GM19397 (cell line): ENCODE measurements around the gene CREBL2.
"Not testable (repeated sequence)": the region's sequence is repeated elsewhere in the genome, so short reads cannot be mapped to it uniquely, and the experiment has no call there.

Source experiments
- ATAC-seq: cut with Tn5 transposase; IDR thresholded peaks from one replicate; pipeline ENCODE4 v1.9.1; 2021; ENCODE audit warnings: mild to moderate bottlenecking, moderate library complexity; ENCODE audit not compliant: unreplicated experiment

CREBL2 gene

GRCh38 chr12:12611512-12612306, at the start of gene CREBL2:
TSS of gene CREBL2 (plus strand) at chr12:12611876. CDS start at chr12:12612173, 297 bp downstream.
- ATAC-seq: peak; percentile 77

- no peak for ATAC-seq
These were observed 49.6 kb upstream of the CREBL2 start for GRCh38 chr12:12562016-12562483.

- peak; percentile 81 for ATAC-seq
These were observed 49.0 kb upstream of the CREBL2 start, which contains the start of gene DUSP16 for GRCh38 chr12:12562585-12563261. TSS of gene DUSP16 (minus strand) at chr12:12562863. CDS start at chr12:12521098, 41,765 bp downstream.

GRCh38 chr12:12563290-12563928, 48.3 kb upstream of the CREBL2 start:
- ATAC-seq: no peak

- no peak for ATAC-seq
These were observed 46.8 kb upstream of the CREBL2 start for GRCh38 chr12:12564911-12565310.

GRCh38 chr12:12565971-12566370, 45.7 kb upstream of the CREBL2 start:
- ATAC-seq: not testable (repeated sequence)

GRCh38 chr12:12572659-12573058, 39.0 kb upstream of the CREBL2 start:
- no peak for ATAC-seq

- ATAC-seq: no peak
These were observed 33.9 kb upstream of the CREBL2 start for GRCh38 chr12:12577786-12578185.

GRCh38 chr12:12580716-12581115, 31.0 kb upstream of the CREBL2 start:
- not testable (repeated sequence) for ATAC-seq

GRCh38 chr12:12582193-12582881, 29.3 kb upstream of the CREBL2 start:
- peak; percentile 32 for ATAC-seq

GRCh38 chr12:12582895-12583303, 28.8 kb upstream of the CREBL2 start:
- ATAC-seq: peak; percentile 89

- ATAC-seq: no peak
These were observed 28.0 kb upstream of the CREBL2 start for GRCh38 chr12:12583510-12584178.

- ATAC-seq: no peak
These were observed 26.4 kb upstream of the CREBL2 start for GRCh38 chr12:12585115-12585863.

- ATAC-seq: no peak
These were observed 24.6 kb upstream of the CREBL2 start for GRCh38 chr12:12586879-12587675.

GRCh38 chr12:12587878-12588277, 23.8 kb upstream of the CREBL2 start:
- no peak for ATAC-seq

- ATAC-seq: not testable (repeated sequence)
These were observed 23.2 kb upstream of the CREBL2 start for GRCh38 chr12:12588436-12588835.

- ATAC-seq: no peak
These were observed 20.7 kb upstream of the CREBL2 start for GRCh38 chr12:12590961-12591360.

GRCh38 chr12:12592930-12593329, 18.7 kb upstream of the CREBL2 start:
- ATAC-seq: no peak

- ATAC-seq: not testable (repeated sequence)
These were observed 15.7 kb upstream of the CREBL2 start for GRCh38 chr12:12595929-12596328.
